ENCODE results near the gene PTPN1. TPM values are rescaled to one million over a fixed set of nuclear protein-coding genes. Genes with fewer than 3 reads are reported as not detected.
"Not testable (repeated sequence)": the region's sequence is repeated elsewhere in the genome, so short reads cannot be mapped to it uniquely, and the experiment has no call there.

PTPN1 gene
- 10 to 100 TPM; 15.2 to 19.8 (median 17.4) TPM for polyA plus RNA-seq (ENCODE audit: insufficient read length in 10 of 10)
- long read RNA-seq, donor 1, full-length matches to known transcripts: 4 of 4 reads
- long read RNA-seq, donor 1, partial matches to known transcripts: 0 of 4 reads
- long read RNA-seq, donor 1, other reads (novel, unspliced or antisense): 0 of 4 reads
- long read RNA-seq, donor 2, full-length matches to known transcripts: 1 of 7 reads
- long read RNA-seq, donor 2, partial matches to known transcripts: 6 of 7 reads
- long read RNA-seq, donor 2, other reads (novel, unspliced or antisense): 0 of 7 reads
- long read RNA-seq, donor 3: 0 reads
- long read RNA-seq, donor 4, full-length matches to known transcripts: 2 of 2 reads
- long read RNA-seq, donor 4, partial matches to known transcripts: 0 of 2 reads
- long read RNA-seq, donor 4, other reads (novel, unspliced or antisense): 0 of 2 reads
- long read RNA-seq, donor 5, full-length matches to known transcripts: 2 of 9 reads
- long read RNA-seq, donor 5, partial matches to known transcripts: 7 of 9 reads
- long read RNA-seq, donor 5, other reads (novel, unspliced or antisense): 0 of 9 reads
- long read RNA-seq, donor 6, full-length matches to known transcripts: 3 of 23 reads
- long read RNA-seq, donor 6, partial matches to known transcripts: 20 of 23 reads
- long read RNA-seq, donor 6, other reads (novel, unspliced or antisense): 0 of 23 reads
- long read RNA-seq, donor 7, full-length matches to known transcripts: 2 of 2 reads
- long read RNA-seq, donor 7, partial matches to known transcripts: 0 of 2 reads
- long read RNA-seq, donor 7, other reads (novel, unspliced or antisense): 0 of 2 reads
- long read RNA-seq, donor 8, full-length matches to known transcripts: 1 of 1 reads
- long read RNA-seq, donor 8, partial matches to known transcripts: 0 of 1 reads
- long read RNA-seq, donor 8, other reads (novel, unspliced or antisense): 0 of 1 reads
- long read RNA-seq, donor 9: 0 reads

DNA sequence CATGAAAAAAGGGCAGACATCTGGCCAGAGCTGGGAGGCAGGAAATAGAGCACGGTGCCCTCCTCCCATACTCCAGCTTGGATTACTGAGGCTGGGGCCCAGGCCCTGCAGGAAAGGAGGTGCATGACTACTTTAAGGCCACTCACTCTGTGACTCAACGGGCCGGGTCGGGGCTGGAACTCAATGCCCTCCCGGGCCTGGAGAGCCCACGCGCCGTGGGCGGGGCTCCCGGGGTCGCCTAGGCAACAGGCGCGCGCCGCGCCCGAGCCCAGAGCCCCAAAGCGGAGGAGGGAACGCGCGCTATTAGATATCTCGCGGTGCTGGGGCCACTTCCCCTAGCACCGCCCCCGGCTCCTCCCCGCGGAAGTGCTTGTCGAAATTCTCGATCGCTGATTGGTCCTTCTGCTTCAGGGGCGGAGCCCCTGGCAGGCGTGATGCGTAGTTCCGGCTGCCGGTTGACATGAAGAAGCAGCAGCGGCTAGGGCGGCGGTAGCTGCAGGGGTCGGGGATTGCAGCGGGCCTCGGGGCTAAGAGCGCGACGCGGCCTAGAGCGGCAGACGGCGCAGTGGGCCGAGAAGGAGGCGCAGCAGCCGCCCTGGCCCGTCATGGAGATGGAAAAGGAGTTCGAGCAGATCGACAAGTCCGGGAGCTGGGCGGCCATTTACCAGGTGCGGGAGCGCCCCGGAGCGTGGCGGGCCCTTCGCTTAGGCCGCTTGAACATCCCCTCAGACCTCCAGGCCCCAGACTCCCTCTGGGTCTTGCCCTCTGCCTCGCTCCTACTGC, at the start of gene PTPN1:
PTPN1 (plus strand) TSS at position 461 of the 783 bp plus-strand sequence; CDS start at position 606, 145 bp downstream.
- peak; percentile 99 to 100 (median 100) for DNase-seq

DNA sequence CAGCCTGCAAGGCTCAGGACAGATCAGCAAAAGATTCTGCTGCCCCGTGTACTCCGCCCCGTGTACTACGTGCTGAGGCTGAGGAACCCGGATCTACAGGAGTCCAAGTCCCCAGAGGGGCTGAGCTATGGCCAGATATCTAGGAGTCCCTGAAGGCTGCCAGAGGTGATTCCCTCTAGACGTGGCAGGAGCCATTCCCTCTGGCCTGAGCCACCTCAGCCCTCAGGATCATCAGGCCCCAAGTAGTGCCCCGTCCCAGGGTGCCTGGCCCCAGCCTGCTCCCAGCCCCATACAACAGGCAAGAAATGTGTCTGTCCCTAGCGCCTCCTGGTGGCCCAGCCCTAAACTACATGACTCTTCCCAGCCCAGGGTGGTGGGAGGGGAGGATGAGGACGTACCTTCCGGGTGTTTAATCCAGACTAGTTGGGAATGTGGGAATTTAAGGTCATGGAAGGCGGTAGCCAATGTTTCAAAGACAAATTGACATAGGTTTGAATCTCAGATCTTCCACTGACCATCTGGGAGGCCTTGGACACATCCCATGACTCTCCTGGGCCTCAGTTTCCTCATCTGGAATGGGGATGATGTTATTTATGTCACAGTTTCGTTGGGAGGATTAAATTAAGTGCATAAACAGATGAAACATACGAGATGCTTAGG, 49.4 kb upstream of the PTPN1 start:
- DNase-seq: peak in 2 of 3 donors; percentile 77 to 86

- no peak for DNase-seq
Measured at GRCh38 chr20:50462093-50462690, 48.0 kb upstream of the PTPN1 start.

DNA sequence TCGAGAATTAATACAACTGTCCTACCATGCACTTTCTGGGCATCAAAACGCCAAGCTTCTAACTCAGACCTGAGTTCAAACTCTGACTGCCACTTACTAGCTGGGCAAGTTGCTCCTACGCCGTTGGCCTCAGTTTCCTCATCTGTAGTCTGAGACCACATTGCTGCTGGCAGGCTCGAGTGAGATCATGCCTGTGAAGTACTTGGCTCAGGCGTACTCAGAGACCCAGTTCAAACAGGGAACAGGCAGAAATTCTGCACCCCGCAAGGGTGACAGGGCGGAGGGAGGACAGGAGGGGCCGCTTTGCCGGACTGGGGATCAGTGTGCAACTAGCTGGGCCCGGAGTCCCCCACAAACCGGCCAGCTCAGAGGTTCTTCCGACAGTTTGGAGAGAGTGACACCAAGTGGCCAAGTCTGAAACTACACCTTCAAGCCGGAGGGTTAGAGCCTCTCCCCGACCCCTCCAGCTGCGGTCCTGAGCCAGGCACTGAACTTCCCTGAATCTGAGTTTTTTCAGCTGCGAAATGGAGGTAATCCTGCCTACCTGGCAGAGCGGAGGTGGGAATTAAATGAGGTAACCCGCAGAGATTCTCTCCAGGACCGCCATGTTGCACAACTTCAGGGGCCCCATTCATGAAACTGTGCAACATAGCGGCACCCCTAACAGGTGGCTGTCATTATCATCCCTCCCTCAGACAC, 46.0 kb upstream of the PTPN1 start:
- DNase-seq: peak in 1 of 3 donors; percentile 73

GRCh38 chr20:50464725-50465650, 45.2 kb upstream of the PTPN1 start:
- no peak for DNase-seq

DNA sequence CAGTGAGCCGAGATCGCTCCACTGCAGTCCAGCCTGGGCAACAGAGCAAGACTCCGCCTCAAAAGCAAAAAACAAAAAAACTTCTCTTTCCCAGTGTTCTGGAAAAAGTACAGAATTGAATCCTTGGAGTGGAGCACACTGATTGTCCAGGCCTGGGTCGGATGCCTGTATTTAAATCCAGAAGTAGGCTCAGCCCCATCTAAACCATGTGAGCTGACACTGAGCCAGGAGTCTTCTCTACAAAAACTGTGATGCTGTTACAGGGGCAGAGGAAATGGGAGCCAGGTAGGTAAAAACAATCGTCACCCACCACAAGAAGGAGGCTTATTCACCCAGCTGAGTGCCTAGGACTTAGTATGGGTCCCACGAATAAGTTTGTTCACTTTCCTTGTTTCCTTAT, 43.0 kb upstream of the PTPN1 start:
- peak in 2 of 3 donors; percentile 30 to 73 for DNase-seq

DNA sequence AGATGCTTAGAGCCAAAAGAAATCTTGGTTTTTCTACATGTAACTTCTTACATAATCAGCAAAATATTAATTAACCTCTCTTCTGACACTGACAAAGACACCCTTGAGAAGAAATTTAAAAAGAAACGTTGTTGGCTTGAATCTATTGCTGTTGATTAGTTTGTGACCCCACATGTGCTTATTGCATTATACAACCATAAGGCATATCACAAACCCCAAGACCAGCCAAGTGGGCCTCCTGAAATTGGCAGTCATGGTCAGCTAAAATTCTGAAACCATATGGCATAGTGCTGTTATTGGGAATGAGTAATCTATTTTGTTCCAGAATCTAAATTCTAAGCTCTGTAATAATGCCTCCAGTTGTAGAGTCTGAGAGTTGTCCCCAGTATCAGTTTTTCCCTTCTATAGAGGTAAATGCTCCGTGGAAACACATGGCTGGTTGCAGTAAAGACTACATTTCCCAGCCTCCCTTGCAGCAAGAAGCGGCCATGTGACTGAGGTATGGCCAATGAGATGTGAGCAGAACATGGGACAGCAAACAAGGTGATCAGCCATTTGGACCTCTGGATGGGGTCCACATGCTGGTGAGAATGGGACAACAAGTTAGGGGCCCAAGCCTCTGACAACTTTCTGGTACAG, 42.3 kb upstream of the PTPN1 start:
- DNase-seq: peak in 2 of 3 donors; percentile 70 to 88

DNA sequence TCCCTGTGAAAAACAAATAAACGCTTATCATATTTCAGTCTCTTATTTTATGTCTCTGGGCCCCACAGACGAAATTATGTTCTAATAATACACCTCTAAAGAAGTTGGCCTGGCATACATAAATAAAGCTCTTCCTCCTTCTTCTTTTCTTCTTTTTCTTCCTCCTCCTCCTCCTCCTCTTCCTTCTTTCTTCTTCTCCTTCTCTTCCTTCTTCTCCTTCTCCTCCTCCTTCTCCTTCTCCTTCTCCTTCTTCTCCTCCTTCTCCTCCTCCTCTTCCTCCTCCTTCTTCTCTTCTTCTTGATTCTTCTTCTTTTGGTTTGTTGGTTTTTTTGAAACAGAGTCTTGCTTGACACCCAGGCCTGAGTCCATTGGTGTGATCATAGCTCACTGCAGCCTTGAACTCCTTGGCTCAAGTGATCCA, 41.8 kb upstream of the PTPN1 start:
- DNase-seq: no peak

DNA sequence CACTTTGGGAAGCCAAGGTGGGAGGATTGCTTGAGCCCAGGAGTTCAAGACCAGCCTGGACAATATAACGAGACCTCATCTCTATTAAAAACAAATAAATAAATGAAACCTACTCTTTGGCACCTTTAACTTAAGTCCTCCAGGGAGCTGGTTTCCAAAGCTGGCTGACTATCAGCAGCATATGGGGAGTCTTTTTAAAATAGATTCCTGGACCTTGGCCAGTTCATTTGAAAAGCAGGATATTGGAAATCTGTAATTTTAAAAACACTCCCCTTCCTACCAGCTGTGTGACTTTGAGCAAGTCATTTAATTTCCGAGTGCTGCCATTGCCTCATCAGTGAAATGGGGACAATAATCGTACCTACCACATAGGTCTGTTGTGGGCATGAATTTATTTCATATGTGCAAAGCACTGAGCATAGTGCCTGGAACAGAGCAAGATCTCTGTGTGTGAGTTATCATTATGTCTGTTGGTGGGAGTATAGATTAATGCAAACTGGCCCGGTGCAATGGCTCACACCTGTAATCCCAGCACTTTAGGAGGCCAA, 40.9 kb upstream of the PTPN1 start:
- no peak for DNase-seq

GRCh38 chr20:50469796-50470195, 40.4 kb upstream of the PTPN1 start:
- DNase-seq: no peak

GRCh38 chr20:50470264-50470858, 39.8 kb upstream of the PTPN1 start:
- DNase-seq: no peak

- no peak for DNase-seq
Measured at GRCh38 chr20:50471231-50471630, 39.0 kb upstream of the PTPN1 start.

GRCh38 chr20:50472693-50473664, 37.2 kb upstream of the PTPN1 start:
- no peak for DNase-seq

DNA sequence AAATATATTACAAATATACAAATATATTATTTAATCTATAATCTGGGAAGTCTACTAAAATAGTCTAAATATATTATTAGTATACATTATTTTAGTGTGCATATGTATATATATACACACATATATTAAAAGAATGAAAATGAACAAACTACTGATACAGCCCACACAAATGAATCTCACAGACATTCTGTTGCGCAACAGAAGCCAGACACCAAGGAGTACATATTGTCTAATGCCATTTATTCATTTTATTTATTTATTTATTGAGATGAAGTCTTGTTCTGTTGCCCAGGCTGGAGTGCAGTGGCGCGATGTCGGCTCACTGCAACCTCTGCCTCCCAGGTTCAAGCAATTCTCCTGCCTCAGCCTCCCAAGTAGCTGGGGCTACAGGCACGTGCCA, 35.8 kb upstream of the PTPN1 start:
- not testable (repeated sequence) for DNase-seq

DNA sequence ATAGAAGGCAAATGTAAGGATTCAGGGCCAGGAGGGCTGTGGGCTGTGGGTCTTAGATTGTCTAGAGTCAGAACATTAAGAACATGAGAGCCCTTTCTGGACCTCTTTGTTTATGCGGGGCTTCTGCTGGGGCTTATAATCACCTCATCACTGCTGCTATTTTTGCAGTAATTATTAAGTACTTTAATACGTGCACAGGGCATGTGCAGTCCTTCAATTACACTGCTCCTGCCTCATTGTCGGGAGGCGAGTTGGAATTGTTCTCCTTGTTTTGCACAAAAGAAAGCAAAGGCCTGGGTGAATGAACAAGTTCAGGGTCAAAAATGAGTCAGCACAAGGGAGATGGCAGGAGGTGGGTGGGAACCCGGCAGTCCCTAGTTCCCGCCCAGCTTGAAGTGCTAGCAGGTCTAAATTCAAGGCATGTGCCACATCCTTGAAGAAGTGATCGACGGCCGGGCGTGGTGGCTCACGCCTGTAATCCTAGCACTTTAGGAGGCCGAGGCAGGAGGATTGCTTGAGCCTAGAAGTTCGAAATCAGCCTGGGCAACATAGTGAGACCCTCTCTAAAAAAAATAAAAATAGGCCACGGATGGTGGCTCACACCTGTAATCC, 34.4 kb upstream of the PTPN1 start:
- no peak for DNase-seq

All from muscle of back (tissue), 13 donors.